Measurements from ENCODE around the gene GRAMD4.

The GRAMD4 gene

GRCh38 chr22:46688949-46689348, 68.8 kb downstream of the GRAMD4 start:
- Histone ChIP-seq H3K27ac (ENCODE audit: insufficient read depth, low read length, poor library complexity, severe bottlenecking) (no peak overlapping the region), H3K9me3 (ENCODE audit: control insufficient read depth, low read length) (no peaks in the 10 kb centered on the region), H3K27me3 (replicated peaks; ENCODE audit: control insufficient read depth, insufficient read depth, low read length, poor library complexity, severe bottlenecking) (no peaks in the 10 kb centered on the region), H3K4me3 (ENCODE audit: insufficient read depth, low read depth, low read length, poor library complexity, severe bottlenecking) (no peak overlapping the region), H3K36me3 (ENCODE audit: control insufficient read depth, insufficient read depth, low read length) (peaks cover 73% of the 10 kb centered on the region), H3K4me1 (ENCODE audit: control insufficient read depth, insufficient read depth, low read length, poor library complexity, severe bottlenecking) (peaks cover 12% of the 10 kb centered on the region)
- DNase-seq = no peak

GRCh38 chr22:46690146-46690545, 70.0 kb downstream of the GRAMD4 start:
- Histone ChIP-seq H3K4me1 (ENCODE audit: control insufficient read depth, insufficient read depth, low read length, poor library complexity, severe bottlenecking) (peaks cover 12% of the 10 kb centered on the region), H3K4me3 (ENCODE audit: insufficient read depth, low read depth, low read length, poor library complexity, severe bottlenecking) (no peak overlapping the region), H3K9me3 (ENCODE audit: control insufficient read depth, low read length) (no peaks in the 10 kb centered on the region), H3K27me3 (replicated peaks; ENCODE audit: control insufficient read depth, insufficient read depth, low read length, poor library complexity, severe bottlenecking) (no peaks in the 10 kb centered on the region), H3K36me3 (ENCODE audit: control insufficient read depth, insufficient read depth, low read length) (peaks cover 81% of the 10 kb centered on the region), H3K27ac (ENCODE audit: insufficient read depth, low read length, poor library complexity, severe bottlenecking) (no peak overlapping the region)
- no peak for DNase-seq

- Histone ChIP-seq H3K36me3 (ENCODE audit: control insufficient read depth, insufficient read depth, low read length) (peaks cover 87% of the 10 kb centered on the region), H3K4me3 (ENCODE audit: insufficient read depth, low read depth, low read length, poor library complexity, severe bottlenecking) (no peak overlapping the region)
Observed at GRCh38 chr22:46691571-46691970, 71.4 kb downstream of the GRAMD4 start.

GRCh38 chr22:46693634-46694415, 73.6 kb downstream of the GRAMD4 start:
- H3K4me1 ChIP-seq (ENCODE audit: control insufficient read depth, insufficient read depth, low read length, poor library complexity, severe bottlenecking) = no peaks in the 10 kb centered on the region
- no peaks in the 10 kb centered on the region for H3K9me3 ChIP-seq (ENCODE audit: control insufficient read depth, low read length)
- peaks cover 87% of the 10 kb centered on the region for H3K36me3 ChIP-seq (ENCODE audit: control insufficient read depth, insufficient read depth, low read length)
- no peaks in the 10 kb centered on the region for H3K27me3 ChIP-seq (replicated peaks; ENCODE audit: control insufficient read depth, insufficient read depth, low read length, poor library complexity, severe bottlenecking)
- no peak overlapping the region for H3K27ac ChIP-seq (ENCODE audit: insufficient read depth, low read length, poor library complexity, severe bottlenecking)
- H3K4me3 ChIP-seq (ENCODE audit: insufficient read depth, low read depth, low read length, poor library complexity, severe bottlenecking) = no peak overlapping the region
- DNase-seq = no peak

More at GRCh38 chr22:46691571-46691970, 71.4 kb downstream of the GRAMD4 start:
- no peak for DNase-seq
- no peaks in the 10 kb centered on the region for H3K4me1 ChIP-seq (ENCODE audit: control insufficient read depth, insufficient read depth, low read length, poor library complexity, severe bottlenecking)
- H3K9me3 ChIP-seq (ENCODE audit: control insufficient read depth, low read length) = no peaks in the 10 kb centered on the region
- no peaks in the 10 kb centered on the region for H3K27me3 ChIP-seq (replicated peaks; ENCODE audit: control insufficient read depth, insufficient read depth, low read length, poor library complexity, severe bottlenecking)
- H3K27ac ChIP-seq (ENCODE audit: insufficient read depth, low read length, poor library complexity, severe bottlenecking) = no peak overlapping the region

GRCh38 chr22:46694416-46695170, 74.4 kb downstream of the GRAMD4 start:
- Histone ChIP-seq H3K9me3 (ENCODE audit: control insufficient read depth, low read length) (no peaks in the 10 kb centered on the region), H3K27ac (ENCODE audit: insufficient read depth, low read length, poor library complexity, severe bottlenecking) (no peak overlapping the region), H3K4me3 (ENCODE audit: insufficient read depth, low read depth, low read length, poor library complexity, severe bottlenecking) (no peak overlapping the region), H3K36me3 (ENCODE audit: control insufficient read depth, insufficient read depth, low read length) (peaks cover 87% of the 10 kb centered on the region), H3K27me3 (replicated peaks; ENCODE audit: control insufficient read depth, insufficient read depth, low read length, poor library complexity, severe bottlenecking) (no peaks in the 10 kb centered on the region), H3K4me1 (ENCODE audit: control insufficient read depth, insufficient read depth, low read length, poor library complexity, severe bottlenecking) (no peaks in the 10 kb centered on the region)
- no peak for DNase-seq

- peaks cover 85% of the 10 kb centered on the region for H3K36me3 ChIP-seq (ENCODE audit: control insufficient read depth, insufficient read depth, low read length)
- no peak overlapping the region for H3K27ac ChIP-seq (ENCODE audit: insufficient read depth, low read length, poor library complexity, severe bottlenecking)
- no peak for DNase-seq
Observed at GRCh38 chr22:46695346-46696228, 75.4 kb downstream of the GRAMD4 start.

GRCh38 chr22:46696229-46696518, 76.0 kb downstream of the GRAMD4 start:
- no peak overlapping the region for H3K27ac ChIP-seq (ENCODE audit: insufficient read depth, low read length, poor library complexity, severe bottlenecking)
- H3K4me1 ChIP-seq (ENCODE audit: control insufficient read depth, insufficient read depth, low read length, poor library complexity, severe bottlenecking) = no peaks in the 10 kb centered on the region
- no peaks in the 10 kb centered on the region for H3K9me3 ChIP-seq (ENCODE audit: control insufficient read depth, low read length)
- H3K27me3 ChIP-seq (replicated peaks; ENCODE audit: control insufficient read depth, insufficient read depth, low read length, poor library complexity, severe bottlenecking) = no peaks in the 10 kb centered on the region
- no peak for DNase-seq
- peaks cover 85% of the 10 kb centered on the region for H3K36me3 ChIP-seq (ENCODE audit: control insufficient read depth, insufficient read depth, low read length)
- no peak overlapping the region for H3K4me3 ChIP-seq (ENCODE audit: insufficient read depth, low read depth, low read length, poor library complexity, severe bottlenecking)

More at GRCh38 chr22:46695346-46696228, 75.4 kb downstream of the GRAMD4 start:
- no peaks in the 10 kb centered on the region for H3K4me1 ChIP-seq (ENCODE audit: control insufficient read depth, insufficient read depth, low read length, poor library complexity, severe bottlenecking)
- H3K4me3 ChIP-seq (ENCODE audit: insufficient read depth, low read depth, low read length, poor library complexity, severe bottlenecking) = no peak overlapping the region
- H3K9me3 ChIP-seq (ENCODE audit: control insufficient read depth, low read length) = no peaks in the 10 kb centered on the region
- no peaks in the 10 kb centered on the region for H3K27me3 ChIP-seq (replicated peaks; ENCODE audit: control insufficient read depth, insufficient read depth, low read length, poor library complexity, severe bottlenecking)

GRCh38 chr22:46696614-46697013, 76.4 kb downstream of the GRAMD4 start:
- no peak overlapping the region for H3K4me3 ChIP-seq (ENCODE audit: insufficient read depth, low read depth, low read length, poor library complexity, severe bottlenecking)
- H3K9me3 ChIP-seq (ENCODE audit: control insufficient read depth, low read length) = no peaks in the 10 kb centered on the region
- H3K36me3 ChIP-seq (ENCODE audit: control insufficient read depth, insufficient read depth, low read length) = peaks cover 85% of the 10 kb centered on the region
- H3K27ac ChIP-seq (ENCODE audit: insufficient read depth, low read length, poor library complexity, severe bottlenecking) = no peak overlapping the region
- H3K4me1 ChIP-seq (ENCODE audit: control insufficient read depth, insufficient read depth, low read length, poor library complexity, severe bottlenecking) = no peaks in the 10 kb centered on the region
- no peaks in the 10 kb centered on the region for H3K27me3 ChIP-seq (replicated peaks; ENCODE audit: control insufficient read depth, insufficient read depth, low read length, poor library complexity, severe bottlenecking)
- DNase-seq = no peak

- H3K36me3 ChIP-seq (ENCODE audit: control insufficient read depth, insufficient read depth, low read length) = peaks cover 92% of the 10 kb centered on the region
- H3K9me3 ChIP-seq (ENCODE audit: control insufficient read depth, low read length) = no peaks in the 10 kb centered on the region
- H3K27ac ChIP-seq (ENCODE audit: insufficient read depth, low read length, poor library complexity, severe bottlenecking) = no peak overlapping the region
- no peaks in the 10 kb centered on the region for H3K27me3 ChIP-seq (replicated peaks; ENCODE audit: control insufficient read depth, insufficient read depth, low read length, poor library complexity, severe bottlenecking)
- no peaks in the 10 kb centered on the region for H3K4me1 ChIP-seq (ENCODE audit: control insufficient read depth, insufficient read depth, low read length, poor library complexity, severe bottlenecking)
- H3K4me3 ChIP-seq (ENCODE audit: insufficient read depth, low read depth, low read length, poor library complexity, severe bottlenecking) = no peak overlapping the region
- no peak for DNase-seq
Observed at GRCh38 chr22:46697811-46698515, 77.8 kb downstream of the GRAMD4 start.

Data from effector memory CD4-positive, alpha-beta T cell (primary cell).